ENCODE results near the gene BCL2.

BCL2 gene

GRCh38 chr18:63102941-63103744 is 216.4 kb downstream of the BCL2 start:
- no peak for DNase-seq

GRCh38 chr18:63100630-63101055 is 218.9 kb downstream of the BCL2 start:
- no peak for DNase-seq

- no peak for DNase-seq
These were observed 219.5 kb downstream of the BCL2 start for GRCh38 chr18:63099848-63100629.

- no peak for DNase-seq
These were observed 220.3 kb downstream of the BCL2 start for GRCh38 chr18:63099091-63099840.

GRCh38 chr18:63098018-63098981 is 221.3 kb downstream of the BCL2 start:
- no peak for DNase-seq

- no peak for DNase-seq
These were observed 222.4 kb downstream of the BCL2 start for GRCh38 chr18:63097178-63097577.

GRCh38 chr18:63096327-63096874 is 223.2 kb downstream of the BCL2 start:
- no peak for DNase-seq

- no peak for DNase-seq
These were observed 223.8 kb downstream of the BCL2 start for GRCh38 chr18:63095768-63096167.

- no peak for DNase-seq
These were observed 227.8 kb downstream of the BCL2 start for GRCh38 chr18:63091671-63092364.

GRCh38 chr18:63090334-63090733 is 229.2 kb downstream of the BCL2 start:
- no peak for DNase-seq

- DNase-seq, result no peak
These were observed 230.5 kb downstream of the BCL2 start for GRCh38 chr18:63089041-63089440.

- no peak for DNase-seq
These were observed 231.3 kb downstream of the BCL2 start for GRCh38 chr18:63088262-63088661.

GRCh38 chr18:63087421-63088230 is 231.9 kb downstream of the BCL2 start:
- DNase-seq, result no peak

- no peak for DNase-seq
These were observed 234.0 kb downstream of the BCL2 start for GRCh38 chr18:63085611-63086010.

- DNase-seq, result no peak
These were observed 235.3 kb downstream of the BCL2 start for GRCh38 chr18:63084219-63084618.

GRCh38 chr18:63083555-63083954 is 236.0 kb downstream of the BCL2 start:
- no peak for DNase-seq

GRCh38 chr18:63083020-63083531 is 236.5 kb downstream of the BCL2 start:
- DNase-seq, result no peak

- no peak for DNase-seq
These were observed 237.1 kb downstream of the BCL2 start for GRCh38 chr18:63082366-63083019.

- no peak for DNase-seq
These were observed 240.5 kb downstream of the BCL2 start for GRCh38 chr18:63079114-63079513.

GRCh38 chr18:63078471-63078870 is 241.1 kb downstream of the BCL2 start:
- no peak for DNase-seq

Measured in activated CD4-positive, CD25-positive, alpha-beta regulatory T cell treated with anti-CD3 and anti-CD28 coated beads, Interleukin-2, amount 50 U/mL, for 72 hours (primary cell).